Mucosa of stomach (tissue), 1 donor: ENCODE results near the gene ZNF45.
"Not testable (repeated sequence)": the region's sequence is repeated elsewhere in the genome, so short reads cannot be mapped to it uniquely, and the experiment has no call there.

Source experiments
- H3K27me3 ChIP-seq: one replicate; pipeline ENCODE4 v1.7.0; 2013; ENCODE audit warnings: mild to moderate bottlenecking, low read length; ENCODE audit not compliant: control insufficient read depth, insufficient read depth
- H3K36me3 ChIP-seq: one replicate; pipeline ENCODE4 v1.7.0; 2013; ENCODE audit warnings: low read length; ENCODE audit not compliant: control insufficient read depth, insufficient read depth
- H3K4me1 ChIP-seq: one replicate; pipeline ENCODE4 v1.7.0; 2013; ENCODE audit warnings: mild to moderate bottlenecking, low read length; ENCODE audit not compliant: control insufficient read depth, insufficient read depth
- H3K4me3 ChIP-seq: one replicate; pipeline ENCODE4 v1.7.0; 2013; ENCODE audit warnings: low read length
- H3K9ac ChIP-seq: one replicate; pipeline ENCODE4 v1.7.0; 2013; ENCODE audit warnings: mild to moderate bottlenecking, low read length, moderate library complexity
- H3K9me3 ChIP-seq: one replicate; pipeline ENCODE4 v1.7.0; 2013; ENCODE audit warnings: mild to moderate bottlenecking, low read length, moderate library complexity; ENCODE audit not compliant: control insufficient read depth
- donor health status: Pancreatic carcinoma.

Gene ZNF45

DNA sequence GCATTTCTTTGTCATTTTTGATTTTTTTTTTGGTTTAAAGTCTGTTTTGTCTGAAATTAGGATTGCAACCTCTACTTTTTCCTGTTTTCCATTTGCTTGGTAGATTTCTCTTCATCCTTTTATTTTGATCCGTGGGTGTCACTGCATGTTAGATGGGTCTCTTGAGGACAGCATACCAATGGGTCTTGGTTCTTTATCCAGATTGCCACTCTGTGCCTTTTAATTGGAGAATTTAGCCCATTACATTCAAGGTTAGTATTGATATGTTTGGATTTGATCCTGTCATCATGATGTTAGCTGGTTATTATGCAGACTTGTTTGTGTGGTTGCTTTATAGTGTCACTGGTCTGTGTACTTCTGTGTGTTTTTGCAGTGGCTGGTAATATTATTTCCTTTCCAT lies 12.3 kb upstream of the ZNF45 start:
- not testable (repeated sequence) for H3K9me3 ChIP-seq, H3K4me3 ChIP-seq

DNA sequence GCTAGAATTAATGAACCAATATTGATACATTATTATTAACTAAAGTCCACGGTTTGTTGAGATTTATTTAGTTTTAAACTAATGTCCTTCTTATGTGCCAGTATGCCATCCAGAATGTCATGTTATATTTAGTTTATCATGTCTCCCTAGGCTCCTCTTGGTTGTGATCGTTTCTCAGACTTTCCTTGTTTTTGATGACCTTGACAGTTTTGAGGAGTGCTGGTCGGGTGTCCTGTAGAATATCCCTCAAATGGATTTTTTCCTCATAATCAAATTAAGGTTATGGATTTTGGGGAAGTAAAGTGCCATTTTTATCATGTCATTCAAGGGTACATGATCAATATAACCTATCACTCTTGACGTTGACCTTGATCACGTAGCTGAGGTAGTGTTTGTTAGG lies 6.1 kb upstream of the ZNF45 start:
- no peaks in the 10 kb centered on the region for H3K4me1 ChIP-seq
- no peak overlapping the region for H3K9ac ChIP-seq
- H3K9me3 ChIP-seq: no peaks in the 10 kb centered on the region
- no peaks in the 10 kb centered on the region for H3K27me3 ChIP-seq
- no peaks in the 10 kb centered on the region for H3K36me3 ChIP-seq
- no peak overlapping the region for H3K4me3 ChIP-seq

More for the DNA sequence above, 12.3 kb upstream of the ZNF45 start:
- H3K9ac ChIP-seq, H3K4me1 ChIP-seq, H3K27me3 ChIP-seq, H3K36me3 ChIP-seq: not testable (repeated sequence)

DNA sequence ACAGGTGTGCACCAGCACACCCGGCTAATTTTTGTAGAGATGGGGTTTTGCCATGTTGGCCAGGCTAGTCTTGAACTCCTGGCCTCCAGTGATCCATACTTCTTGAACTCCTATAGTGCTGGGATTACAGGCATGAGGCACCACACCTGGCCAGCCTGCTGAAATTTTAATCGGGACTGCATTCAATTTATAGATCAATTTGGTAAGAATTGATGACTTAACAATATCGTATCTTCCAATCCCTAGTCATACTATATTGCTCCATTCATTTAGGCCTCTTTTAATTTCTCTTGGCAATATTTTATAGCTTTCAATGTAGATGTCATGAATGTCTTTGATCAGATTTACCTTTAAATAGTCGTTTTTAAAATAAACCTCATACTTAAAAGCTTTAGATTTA lies 5.6 kb upstream of the ZNF45 start:
- H3K36me3 ChIP-seq: no peaks in the 10 kb centered on the region
- H3K9ac ChIP-seq: no peak overlapping the region
- no peak overlapping the region for H3K4me3 ChIP-seq
- no peaks in the 10 kb centered on the region for H3K9me3 ChIP-seq
- no peaks in the 10 kb centered on the region for H3K27me3 ChIP-seq
- peaks cover 5% of the 10 kb centered on the region for H3K4me1 ChIP-seq

DNA sequence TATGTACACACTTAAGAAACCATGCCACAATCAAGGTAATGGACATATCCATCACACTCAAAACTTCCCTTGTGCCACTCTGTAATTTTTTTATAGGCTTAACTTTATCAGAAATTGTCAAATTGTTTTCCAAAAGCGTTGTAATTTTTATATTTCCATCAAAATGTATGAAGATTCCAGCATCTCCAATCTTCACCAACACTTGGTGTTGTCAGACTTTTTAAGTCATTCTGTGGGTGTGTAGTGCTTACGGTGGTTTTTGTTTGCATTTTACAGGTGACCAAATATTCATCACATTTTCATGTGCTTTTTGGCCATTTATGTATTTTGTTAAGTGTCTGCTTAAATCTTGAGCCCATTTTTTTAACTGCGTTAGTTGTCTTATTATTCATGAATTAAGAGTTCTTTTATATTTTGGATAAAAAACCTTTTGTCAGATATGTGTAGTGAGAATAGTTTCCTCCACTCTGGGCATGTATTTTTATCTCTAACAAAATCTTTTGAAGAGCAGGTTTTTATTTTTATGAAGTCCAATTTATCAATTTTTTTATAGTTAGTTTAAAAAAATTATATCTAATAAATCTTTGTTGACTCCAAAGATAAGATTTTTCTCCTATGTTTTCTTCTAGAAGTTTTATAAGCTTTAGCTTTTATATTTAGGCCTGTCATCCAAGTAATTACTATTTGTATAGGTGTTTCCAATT lies 4.6 kb upstream of the ZNF45 start:
- H3K4me3 ChIP-seq: no peak overlapping the region
- peaks cover 6% of the 10 kb centered on the region for H3K4me1 ChIP-seq
- H3K36me3 ChIP-seq: no peaks in the 10 kb centered on the region
- no peaks in the 10 kb centered on the region for H3K27me3 ChIP-seq
- H3K9me3 ChIP-seq: no peaks in the 10 kb centered on the region
- H3K9ac ChIP-seq: no peak overlapping the region

DNA sequence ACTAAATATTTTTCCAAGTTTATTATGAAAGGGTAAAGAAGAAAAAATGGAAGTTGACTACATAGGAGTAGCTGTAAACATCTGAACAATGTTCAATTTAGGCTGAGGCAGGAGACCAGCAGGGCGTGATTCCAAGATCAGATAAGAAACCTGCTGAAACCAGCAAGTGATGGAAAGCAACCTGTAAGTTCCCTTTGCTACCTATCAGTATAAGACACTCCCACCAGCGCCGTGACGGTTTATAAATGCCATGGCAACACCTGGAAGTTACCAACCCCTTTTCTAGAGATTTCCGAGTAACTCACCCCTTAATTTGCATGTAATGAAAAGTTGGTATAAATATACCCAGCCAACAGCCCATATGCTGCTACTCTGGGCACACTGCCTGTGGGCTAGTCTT lies 1.1 kb upstream of the ZNF45 start:
- no peak overlapping the region for H3K4me3 ChIP-seq
- H3K9ac ChIP-seq: no peak overlapping the region
- H3K27me3 ChIP-seq: no peaks in the 10 kb centered on the region
- H3K4me1 ChIP-seq: peaks cover 13% of the 10 kb centered on the region
- no peaks in the 10 kb centered on the region for H3K36me3 ChIP-seq
- H3K9me3 ChIP-seq: no peaks in the 10 kb centered on the region

DNA sequence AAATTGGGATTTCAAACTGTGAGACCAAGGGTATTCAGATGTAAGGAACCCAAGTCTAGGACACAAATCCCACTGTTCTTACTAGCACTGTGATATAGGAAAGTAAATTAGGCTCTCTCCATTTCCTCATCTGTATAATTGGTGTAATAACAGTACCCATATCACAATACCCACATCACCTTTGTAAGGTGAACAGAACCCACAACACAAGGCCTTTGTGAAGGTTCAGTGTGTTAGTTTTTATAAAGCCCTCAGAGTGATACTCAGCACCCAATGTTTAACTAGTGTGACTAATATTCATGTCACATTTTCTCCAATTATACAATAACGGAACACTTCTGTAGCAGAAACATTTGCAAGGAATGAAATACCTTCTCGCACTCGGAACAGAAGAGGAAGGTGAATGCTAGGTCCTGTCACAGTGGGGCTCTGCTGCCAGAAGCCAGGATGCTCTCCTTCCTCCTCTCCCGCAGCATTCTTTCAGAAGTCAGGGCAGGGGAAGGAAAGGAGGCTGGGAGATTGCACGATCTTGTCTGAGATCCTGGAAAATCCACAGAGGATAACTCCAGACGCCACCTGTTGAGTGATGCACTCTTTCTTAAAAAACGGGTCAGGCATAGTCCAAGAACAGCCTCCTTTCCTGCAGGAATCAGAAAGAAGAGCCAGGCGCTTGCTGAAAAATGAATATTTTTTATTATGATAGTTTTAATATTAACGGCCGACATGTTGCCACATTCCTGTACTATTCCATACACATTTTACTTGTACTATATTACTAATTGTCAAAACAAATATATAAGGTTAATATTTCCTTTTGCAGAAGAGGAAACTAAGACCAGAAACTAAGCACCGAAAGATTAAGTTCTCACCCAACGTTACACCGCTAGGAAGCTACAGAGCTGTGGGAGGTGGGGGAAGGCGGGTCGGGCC lies 762 bp downstream of the ZNF45 start:
- Histone ChIP-seq H3K36me3 (peaks cover 4% of the 10 kb centered on the region), H3K9me3 (no peaks in the 10 kb centered on the region), H3K4me1 (peaks cover 13% of the 10 kb centered on the region), H3K9ac (peak overlapping the region; percentile 62), H3K27me3 (no peaks in the 10 kb centered on the region), H3K4me3 (peak overlapping the region; percentile 40)

DNA sequence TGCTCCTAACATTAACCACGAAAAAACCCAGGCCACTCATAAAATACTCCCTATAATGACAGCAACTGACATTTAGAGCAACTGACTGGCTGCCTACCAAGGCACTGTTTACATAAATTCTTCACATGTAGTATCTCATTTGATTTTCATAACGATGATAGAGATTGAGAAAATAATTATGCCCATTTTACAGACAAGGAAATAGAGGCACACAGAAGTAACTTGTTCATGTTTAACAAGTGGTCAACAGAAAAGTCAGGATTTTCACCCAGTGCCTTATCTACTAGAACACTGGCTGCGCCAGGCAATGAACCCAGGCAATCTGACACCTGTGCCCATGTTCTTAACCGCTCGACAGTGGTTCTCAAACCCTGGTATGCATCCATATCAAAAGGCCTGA lies 6.3 kb downstream of the ZNF45 start:
- no peaks in the 10 kb centered on the region for H3K27me3 ChIP-seq
- H3K9me3 ChIP-seq: no peaks in the 10 kb centered on the region
- H3K36me3 ChIP-seq: peaks cover 4% of the 10 kb centered on the region
- H3K9ac ChIP-seq: no peak overlapping the region
- no peaks in the 10 kb centered on the region for H3K4me1 ChIP-seq
- no peak overlapping the region for H3K4me3 ChIP-seq

DNA sequence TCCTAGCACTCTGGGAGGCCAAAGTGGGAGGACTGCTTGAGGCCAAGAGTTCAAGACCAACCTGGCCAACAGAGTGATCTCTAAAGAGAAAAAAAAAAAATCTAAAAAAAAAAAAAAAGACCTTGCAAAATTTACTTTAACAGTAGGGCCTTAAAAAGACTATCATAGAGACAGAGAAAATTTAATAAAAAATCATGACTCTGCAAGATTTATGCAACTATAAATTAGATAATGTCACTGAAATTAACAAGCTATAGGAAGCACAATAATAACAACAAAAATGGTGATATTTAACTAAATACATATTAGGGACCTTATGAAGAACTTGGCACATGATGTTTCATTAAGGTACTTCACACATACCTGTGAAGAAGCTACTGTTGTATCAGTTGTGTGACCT lies 11.2 kb downstream of the ZNF45 start:
- Histone ChIP-seq H3K4me1 (no peaks in the 10 kb centered on the region), H3K4me3 (no peak overlapping the region), H3K27me3 (no peaks in the 10 kb centered on the region), H3K9ac (no peak overlapping the region), H3K36me3 (peaks cover 12% of the 10 kb centered on the region), H3K9me3 (peaks cover 5% of the 10 kb centered on the region)

DNA sequence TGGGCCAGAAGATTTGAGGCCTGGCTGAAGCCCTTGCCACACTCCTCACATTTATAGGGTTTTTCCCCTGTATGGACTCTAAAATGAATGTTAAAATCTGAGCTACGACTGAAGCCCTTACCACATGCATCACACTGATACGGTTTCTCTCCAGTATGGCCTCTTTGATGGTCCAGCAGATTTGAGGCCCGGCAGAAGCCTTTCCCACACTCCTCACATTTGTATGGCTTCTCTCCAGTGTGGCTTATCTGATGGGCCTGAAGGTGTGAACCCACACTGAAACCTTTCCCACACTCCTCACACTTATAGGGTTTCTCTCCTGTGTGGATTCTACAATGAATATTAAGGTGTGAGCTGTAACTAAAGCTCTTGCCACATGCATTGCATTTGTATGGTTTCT lies 21.0 kb downstream of the ZNF45 start:
- Histone ChIP-seq H3K4me3 (no peak overlapping the region), H3K36me3 (peaks cover 27% of the 10 kb centered on the region), H3K9me3 (peaks cover 42% of the 10 kb centered on the region)

DNA sequence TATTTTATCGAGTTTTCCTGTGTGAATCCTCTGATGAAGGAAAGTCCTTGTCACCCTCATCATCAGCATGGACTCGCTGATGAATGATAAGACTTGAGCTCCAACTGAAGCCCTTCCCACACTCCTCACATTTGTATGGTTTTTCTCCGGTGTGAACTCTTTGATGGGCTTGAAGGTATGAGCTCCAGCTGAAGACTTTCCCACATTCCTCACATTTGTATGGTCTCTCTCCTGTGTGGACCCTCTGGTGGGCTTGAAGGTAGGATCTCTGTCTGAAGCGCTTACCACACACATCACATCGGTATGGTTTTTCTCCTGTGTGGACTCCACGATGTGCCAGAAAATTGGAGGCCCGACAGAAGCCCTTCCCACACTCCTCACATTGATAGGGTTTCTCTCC lies 21.7 kb downstream of the ZNF45 start:
- H3K27me3 ChIP-seq: no peaks in the 10 kb centered on the region
- H3K4me3 ChIP-seq: no peak overlapping the region
- peaks cover 44% of the 10 kb centered on the region for H3K9me3 ChIP-seq
- H3K9ac ChIP-seq: no peak overlapping the region
- no peaks in the 10 kb centered on the region for H3K4me1 ChIP-seq
- H3K36me3 ChIP-seq: peaks cover 25% of the 10 kb centered on the region

More for the DNA sequence above, 21.0 kb downstream of the ZNF45 start:
- Histone ChIP-seq H3K27me3 (no peaks in the 10 kb centered on the region), H3K9ac (no peak overlapping the region), H3K4me1 (no peaks in the 10 kb centered on the region)

DNA sequence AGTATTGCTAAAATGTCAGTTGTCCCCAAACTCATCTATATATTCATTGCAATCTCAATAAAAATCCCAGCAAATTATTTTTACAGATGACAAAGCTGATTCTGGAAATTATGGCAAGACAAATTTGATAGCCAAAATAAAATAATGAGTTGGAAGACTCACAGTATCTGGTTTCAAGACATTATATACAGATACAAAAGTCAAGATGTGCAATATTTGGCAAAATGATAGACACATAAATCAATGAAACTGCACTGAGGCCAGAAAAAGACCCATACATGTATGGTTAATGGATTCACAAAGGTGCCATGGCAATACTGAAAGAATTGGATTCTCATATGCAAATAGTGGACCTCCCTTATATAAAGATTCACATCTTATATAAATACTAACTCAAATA lies 24.2 kb downstream of the ZNF45 start:
- H3K27me3 ChIP-seq: no peaks in the 10 kb centered on the region
- H3K4me1 ChIP-seq: no peaks in the 10 kb centered on the region
- H3K9ac ChIP-seq: no peak overlapping the region
- peaks cover 38% of the 10 kb centered on the region for H3K9me3 ChIP-seq
- no peak overlapping the region for H3K4me3 ChIP-seq
- peaks cover 20% of the 10 kb centered on the region for H3K36me3 ChIP-seq

DNA sequence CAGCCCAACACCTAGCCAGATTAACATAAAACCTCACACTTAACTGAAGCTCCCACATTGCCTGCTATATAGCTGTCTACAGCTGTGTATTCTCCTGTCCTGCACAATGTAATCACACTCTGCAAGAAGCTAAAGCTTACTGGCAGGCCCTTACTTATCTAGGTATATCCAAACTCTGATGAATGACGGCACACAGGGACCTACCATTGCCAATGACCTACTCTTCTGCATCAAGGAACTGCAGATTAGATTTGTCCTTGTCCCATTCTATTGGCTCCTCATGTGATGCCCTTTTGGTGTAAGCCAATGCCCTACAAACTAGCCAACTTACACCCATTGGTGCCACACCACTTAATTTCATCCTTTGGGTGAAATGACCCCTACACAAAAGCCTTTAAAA lies 26.4 kb downstream of the ZNF45 start:
- Histone ChIP-seq H3K9me3 (peaks cover 28% of the 10 kb centered on the region), H3K27me3 (no peaks in the 10 kb centered on the region), H3K4me3 (no peak overlapping the region), H3K36me3 (peaks cover 3% of the 10 kb centered on the region), H3K4me1 (no peaks in the 10 kb centered on the region), H3K9ac (no peak overlapping the region)
